KMS-11 (cell line): ENCODE data around the gene KMT2E.

ENCODE experiments used
- H2AFZ ChIP-seq: fragments of 200-600 bp; sonication (generic); 2 replicates; pipeline ENCODE4 v1.6.1; 2016; ENCODE audit warnings: antibody characterized with exemption, mixed run types, low read depth
- H3K27ac ChIP-seq: fragments of 200-600 bp; sonication (generic); 2 replicates; pipeline ENCODE4 v1.6.1; 2016; ENCODE audit warnings: mild to moderate bottlenecking, mixed run types
- H3K27me3 ChIP-seq: fragments of 200-600 bp; sonication (generic); 2 replicates; pipeline ENCODE4 v1.6.1; 2017; ENCODE audit warnings: mild to moderate bottlenecking, low read depth, mixed run types, moderate library complexity; ENCODE audit not compliant: insufficient read depth
- H3K36me3 ChIP-seq: fragments of 200-600 bp; sonication (generic); 2 replicates; pipeline ENCODE4 v1.6.1; 2017; ENCODE audit warnings: mild to moderate bottlenecking, mixed run types; ENCODE audit not compliant: insufficient read depth
- H3K4me1 ChIP-seq: fragments of 200-600 bp; sonication (generic); 2 replicates; pipeline ENCODE4 v1.6.1; 2016; ENCODE audit warnings: mild to moderate bottlenecking, low read depth, mixed run types; ENCODE audit not compliant: poor library complexity, severe bottlenecking
- H3K4me2 ChIP-seq: fragments of 200-600 bp; sonication (generic); 2 replicates; pipeline ENCODE4 v1.7.0; 2016; ENCODE audit warnings: mild to moderate bottlenecking, mixed run types
- H3K4me3 ChIP-seq: fragments of 200-600 bp; sonication (generic); IDR thresholded peaks from 2 replicates; pipeline ENCODE4 v1.6.1; 2017; ENCODE audit warnings: low read depth, low read length, mixed read lengths; ENCODE audit not compliant: insufficient read depth
- H3K79me2 ChIP-seq: fragments of 200-600 bp; sonication (generic); 2 replicates; pipeline ENCODE4 v1.6.1; 2016; ENCODE audit warnings: low read depth, mixed run types; ENCODE audit not compliant: insufficient read depth
- H3K9ac ChIP-seq: fragments of 200-600 bp; sonication (generic); 2 replicates; pipeline ENCODE4 v1.6.1; 2016; ENCODE audit warnings: mild to moderate bottlenecking, mixed run types
- H4K20me1 ChIP-seq: fragments of 200-600 bp; sonication (generic); 2 replicates; pipeline ENCODE4 v1.6.1; 2016; ENCODE audit warnings: mild to moderate bottlenecking, mixed run types; ENCODE audit not compliant: insufficient read depth
- CTCF ChIP-seq: fragments of 200-600 bp; sonication (generic); conservative IDR thresholded peaks from 2 replicates; pipeline ENCODE4 v1.6.1; 2017; ENCODE audit warnings: low read depth, mild to moderate bottlenecking, antibody characterized with exemption, low read length, moderate library complexity, mixed read lengths

Gene KMT2E

GRCh38 chr7:105013816-105014692, at the start of gene KMT2E:
Gene KMT2E (plus strand): TSS chr7:105014205. CDS start chr7:105040953, 26,748 bp downstream.
- Histone ChIP-seq H3K4me2 (peak within 1 kb of the TSS; percentile 83), H3K27ac (peak within 1 kb of the TSS; percentile 98), H3K9ac (peak within 1 kb of the TSS; percentile 99), H2AFZ (no peak within 1 kb of the TSS), H4K20me1 (peaks cover 19% of the 10 kb centered on the region), H3K79me2 (peaks cover 85% of the 10 kb centered on the region), H3K4me3 (peak within 1 kb of the TSS; percentile 44), H3K27me3 (no peaks in the 10 kb centered on the region), H3K36me3 (no peaks in the 10 kb centered on the region), H3K4me1 (peaks cover 46% of the 10 kb centered on the region)
- 0 out of 2 replicates have a peak, but pooled peaks have one; percentile 6 for TF ChIP-seq CTCF

- Histone ChIP-seq H3K36me3 (no peaks in the 10 kb centered on the region), H3K9ac (peak overlapping the region; percentile 17; the same call in 1 of the 2 replicates), H3K27ac (peak overlapping the region; percentile 69), H3K4me2 (peak overlapping the region; percentile 97), H3K79me2 (no peaks in the 10 kb centered on the region), H3K4me1 (peaks cover 80% of the 10 kb centered on the region), H2AFZ (peak overlapping the region; percentile 8; the same call in 1 of the 2 replicates), H3K4me3 (no peak overlapping the region), H3K27me3 (no peaks in the 10 kb centered on the region), H4K20me1 (no peaks in the 10 kb centered on the region)
- TF ChIP-seq CTCF = no peak
Observed at GRCh38 chr7:104964626-104965236, 49.3 kb upstream of the KMT2E start.

GRCh38 chr7:104966022-104966421, 48.0 kb upstream of the KMT2E start:
- Histone ChIP-seq H4K20me1 (no peaks in the 10 kb centered on the region), H3K9ac (no peak overlapping the region), H3K27me3 (no peaks in the 10 kb centered on the region), H3K4me3 (no peak overlapping the region), H3K4me1 (peaks cover 71% of the 10 kb centered on the region), H3K79me2 (no peaks in the 10 kb centered on the region), H3K4me2 (no peak overlapping the region), H3K36me3 (no peaks in the 10 kb centered on the region), H2AFZ (no peak overlapping the region), H3K27ac (no peak overlapping the region)
- no peak for TF ChIP-seq CTCF

GRCh38 chr7:104967088-104967487, 46.9 kb upstream of the KMT2E start:
- Histone ChIP-seq H3K27me3 (no peaks in the 10 kb centered on the region), H3K4me1 (peaks cover 70% of the 10 kb centered on the region), H3K36me3 (no peaks in the 10 kb centered on the region), H2AFZ (no peak overlapping the region), H3K79me2 (no peaks in the 10 kb centered on the region), H3K4me3 (no peak overlapping the region), H3K4me2 (no peak overlapping the region), H4K20me1 (no peaks in the 10 kb centered on the region), H3K27ac (no peak overlapping the region), H3K9ac (no peak overlapping the region)
- TF ChIP-seq CTCF = no peak
